Natural killer cell treated with Interleukin-12 subunit alpha and Interleukin-12 subunit beta and Interleukin-15 and Interleukin-18, amount 100 ng/mL, for 72 hours (primary cell): Measurements from ENCODE around the gene ESRRA. TPM values are rescaled to one million over a fixed set of nuclear protein-coding genes. Genes with fewer than 3 reads are reported as not detected.

ENCODE experiments used
- ATAC-seq, 2 donors: fragments of 150-1000 bp; cut with Tn5 transposase in 1 of 2; sonication (Bioruptor Pico), chemical (Tn5 transposase) in 1 of 2; 2 replicates each; pipeline ENCODE4 v1.10.0; 2021
- DNase-seq: peaks from one replicate; pipeline ENCODE4 v3.0.0; 2022; ENCODE audit warnings: low spot score
- H3K27ac Mint-ChIP-seq, 2 donors: 1 replicate in 1 of 2; 2 replicates in 1 of 2; pipeline ENCODE4 v1.8.0; 2022; ENCODE audit warnings: mixed read lengths in 2 of 2, mild to moderate bottlenecking in 1 of 2, moderate library complexity in 1 of 2
- H3K27me3 Mint-ChIP-seq, 2 donors: 1 replicate in 1 of 2; 2 replicates in 1 of 2; pipeline ENCODE4 v1.8.0; 2022; ENCODE audit warnings: mixed read lengths in 2 of 2
- H3K36me3 Mint-ChIP-seq: one replicate; pipeline ENCODE4 v1.8.0; 2022; ENCODE audit warnings: mixed read lengths
- H3K4me1 Mint-ChIP-seq, 2 donors: 1 replicate in 1 of 2; 2 replicates in 1 of 2; pipeline ENCODE4 v1.8.0; 2022; ENCODE audit warnings: low read depth in 2 of 2, mixed read lengths in 2 of 2, mild to moderate bottlenecking in 1 of 2
- H3K4me3 Mint-ChIP-seq: one replicate; pipeline ENCODE4 v1.8.0; 2022; ENCODE audit warnings: mixed read lengths
- H3K9me3 Mint-ChIP-seq: 2 replicates; pipeline ENCODE4 v1.8.0; 2022; ENCODE audit warnings: mixed read lengths
- total RNA-seq, 2 donors: library from RNA; stranded (reverse); gene quantifications; one replicate each; pipeline ENCODE4 v1.2.3, GENCODE V29; 2022

Gene ESRRA
- total RNA-seq, 2 donors from 2014 or later, result 67.2 to 116 TPM

DNA sequence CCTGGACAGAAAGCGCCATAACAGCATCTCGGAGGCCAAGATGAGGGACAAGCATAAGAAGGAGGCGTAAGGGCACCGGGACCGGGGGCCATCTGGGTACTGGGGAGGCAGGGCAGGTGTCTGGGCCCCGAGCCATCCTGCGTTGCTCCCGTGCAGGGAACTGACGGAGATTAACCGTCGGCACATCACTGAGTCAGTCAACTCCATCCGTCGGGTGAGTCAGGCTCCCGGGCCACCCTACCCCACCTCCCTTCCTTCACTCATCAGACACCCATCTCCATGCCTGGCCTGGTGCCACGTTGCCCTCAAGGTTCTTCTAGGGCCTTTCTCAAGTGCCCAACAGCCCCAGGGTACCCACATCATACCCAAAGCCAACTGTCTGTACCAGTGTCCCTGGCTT is 39.0 kb upstream of the ESRRA start:
- ATAC-seq (no peak), DNase-seq (no peak)
- Mint-ChIP-seq H3K27me3 (no peaks in the 10 kb centered on the region), H3K4me3 (no peak overlapping the region), H3K36me3 (no peaks in the 10 kb centered on the region), H3K9me3 (no peaks in the 10 kb centered on the region), H3K4me1 (peaks cover 24% of the 10 kb centered on the region in 2 donors), H3K27ac (no peak overlapping the region)

DNA sequence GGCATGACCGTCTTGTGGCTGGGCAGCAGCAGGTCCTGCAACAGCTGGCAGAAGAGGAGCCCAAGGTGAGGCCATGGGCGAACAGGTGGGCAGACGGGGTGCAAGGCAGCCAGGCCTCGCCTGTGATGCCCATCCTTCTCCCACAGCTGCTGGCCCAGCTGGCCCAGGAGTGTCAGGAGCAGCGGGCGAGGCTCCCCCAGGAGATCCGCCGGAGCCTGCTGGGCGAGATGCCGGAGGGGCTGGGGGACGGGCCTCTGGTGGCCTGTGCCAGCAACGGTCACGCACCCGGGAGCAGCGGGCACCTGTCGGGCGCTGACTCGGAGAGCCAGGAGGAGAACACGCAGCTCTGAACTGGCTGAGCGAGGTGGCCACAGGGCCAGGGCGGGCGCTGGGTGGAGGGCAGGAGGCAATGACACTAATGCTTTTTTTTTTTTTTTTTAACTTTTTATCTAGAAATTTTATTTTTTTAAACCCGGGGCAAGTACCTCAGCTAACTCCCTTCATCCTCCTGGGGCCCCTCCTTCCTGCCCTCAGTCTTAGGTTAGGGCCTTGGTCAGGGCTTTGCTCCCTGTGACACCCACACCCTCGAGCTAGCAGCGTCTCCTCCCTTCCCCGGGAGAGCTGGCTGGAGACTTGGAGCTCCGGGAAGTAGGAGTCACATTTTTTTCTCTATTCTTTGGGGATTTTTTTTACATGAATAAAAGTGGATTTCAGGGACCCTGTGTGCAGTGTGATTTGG is 37.9 kb upstream of the ESRRA start:
- Mint-ChIP-seq H3K27me3 (no peaks in the 10 kb centered on the region), H3K4me1 (peaks cover 28 to 30% of the 10 kb centered on the region in 2 donors), H3K36me3 (no peaks in the 10 kb centered on the region), H3K9me3 (no peaks in the 10 kb centered on the region), H3K4me3 (peak overlapping the region; percentile 100), H3K27ac (peak overlapping the region; percentile 99)
- ATAC-seq, result no peak
- no peak for DNase-seq

DNA sequence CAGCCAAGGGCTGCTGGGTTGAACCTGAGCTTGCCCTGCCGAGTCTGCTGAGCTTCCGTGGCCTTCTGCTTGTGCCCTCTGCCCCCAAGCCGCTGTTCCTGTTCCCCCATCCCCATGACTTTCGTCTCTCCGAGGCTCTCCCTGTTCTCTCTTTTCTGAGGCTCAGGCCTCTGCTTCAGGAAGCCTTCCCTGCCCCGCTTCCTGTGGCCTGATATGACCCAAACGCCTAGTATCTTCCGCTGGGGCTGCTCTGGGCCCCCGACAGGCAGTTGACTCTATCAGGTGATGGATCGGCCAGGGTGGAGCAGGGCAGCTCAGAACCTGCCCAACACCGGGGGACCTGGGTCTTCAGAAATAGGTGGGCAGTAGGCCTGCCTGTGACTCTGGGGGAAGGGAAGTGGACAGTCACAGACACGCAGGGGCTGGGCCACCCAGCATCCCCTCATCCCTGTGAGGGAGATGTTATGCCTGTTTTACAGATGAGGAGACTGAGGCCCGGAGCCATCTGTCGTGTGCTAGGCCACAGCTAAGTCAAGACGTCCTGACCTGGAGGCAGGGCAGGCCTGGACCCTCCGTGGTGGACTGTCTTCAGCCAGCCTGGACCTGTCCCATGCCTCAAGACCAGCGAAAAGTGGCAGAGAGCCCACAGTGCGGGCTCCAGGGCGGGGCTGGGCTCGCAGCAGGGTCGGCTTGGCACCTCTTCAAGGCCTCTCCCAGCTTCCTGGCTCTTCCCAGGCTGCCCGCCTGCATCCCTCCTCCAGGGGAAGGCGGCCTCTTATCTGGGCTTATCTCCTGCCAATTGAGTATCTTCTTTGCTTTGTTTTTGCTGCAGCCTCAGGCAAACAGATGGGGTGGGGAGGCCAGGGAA is 37.1 kb upstream of the ESRRA start:
- DNase-seq (no peak), ATAC-seq (no peak)

DNA sequence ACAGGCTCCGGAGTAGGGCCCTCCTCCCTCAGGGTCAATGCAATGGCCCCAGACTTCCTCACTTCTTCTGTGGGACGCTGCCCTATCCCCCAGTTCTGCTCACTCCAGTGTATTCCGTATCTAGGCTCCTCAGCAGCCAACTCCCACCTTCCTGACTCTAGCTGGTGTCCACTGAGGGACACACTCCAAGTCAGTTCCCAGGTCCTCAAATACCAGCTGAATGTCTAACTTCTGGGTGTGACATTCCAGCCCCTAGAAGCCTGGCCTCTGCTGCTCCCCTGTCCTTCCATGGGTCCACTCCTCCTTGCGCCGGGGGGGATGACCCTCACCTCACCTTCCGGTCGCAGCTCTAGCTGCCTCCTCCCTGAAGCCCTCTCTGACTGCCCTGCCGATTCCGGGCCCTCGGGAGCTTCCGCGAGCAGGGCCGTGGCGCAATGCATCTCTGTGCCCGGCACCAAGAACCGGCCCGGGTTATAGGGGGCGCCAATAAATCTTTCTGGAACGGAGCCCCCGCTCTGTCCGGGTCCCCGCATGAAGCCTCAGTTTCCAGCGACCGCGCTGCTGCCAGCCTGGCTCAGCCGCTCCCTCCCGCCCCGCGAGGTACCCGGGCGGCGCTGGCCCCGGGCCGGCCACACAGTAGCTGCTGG is 36.3 kb upstream of the ESRRA start:
- ATAC-seq, result peak; percentile 52 to 54
- H3K27me3 Mint-ChIP-seq, result no peaks in the 10 kb centered on the region
- peak overlapping the region; percentile 99 for H3K27ac Mint-ChIP-seq
- DNase-seq, result peak; percentile 87
- peaks cover 26 to 30% of the 10 kb centered on the region in 2 donors for H3K4me1 Mint-ChIP-seq
- H3K9me3 Mint-ChIP-seq, result no peaks in the 10 kb centered on the region
- H3K4me3 Mint-ChIP-seq, result peak overlapping the region; percentile 100
- H3K36me3 Mint-ChIP-seq, result no peaks in the 10 kb centered on the region

More for the DNA sequence above, 37.1 kb upstream of the ESRRA start:
- Mint-ChIP-seq H3K27ac (peak overlapping the region; percentile 99), H3K4me3 (peak overlapping the region; percentile 100), H3K27me3 (no peaks in the 10 kb centered on the region), H3K36me3 (no peaks in the 10 kb centered on the region), H3K4me1 (peaks cover 26 to 30% of the 10 kb centered on the region in 2 donors), H3K9me3 (no peaks in the 10 kb centered on the region)

DNA sequence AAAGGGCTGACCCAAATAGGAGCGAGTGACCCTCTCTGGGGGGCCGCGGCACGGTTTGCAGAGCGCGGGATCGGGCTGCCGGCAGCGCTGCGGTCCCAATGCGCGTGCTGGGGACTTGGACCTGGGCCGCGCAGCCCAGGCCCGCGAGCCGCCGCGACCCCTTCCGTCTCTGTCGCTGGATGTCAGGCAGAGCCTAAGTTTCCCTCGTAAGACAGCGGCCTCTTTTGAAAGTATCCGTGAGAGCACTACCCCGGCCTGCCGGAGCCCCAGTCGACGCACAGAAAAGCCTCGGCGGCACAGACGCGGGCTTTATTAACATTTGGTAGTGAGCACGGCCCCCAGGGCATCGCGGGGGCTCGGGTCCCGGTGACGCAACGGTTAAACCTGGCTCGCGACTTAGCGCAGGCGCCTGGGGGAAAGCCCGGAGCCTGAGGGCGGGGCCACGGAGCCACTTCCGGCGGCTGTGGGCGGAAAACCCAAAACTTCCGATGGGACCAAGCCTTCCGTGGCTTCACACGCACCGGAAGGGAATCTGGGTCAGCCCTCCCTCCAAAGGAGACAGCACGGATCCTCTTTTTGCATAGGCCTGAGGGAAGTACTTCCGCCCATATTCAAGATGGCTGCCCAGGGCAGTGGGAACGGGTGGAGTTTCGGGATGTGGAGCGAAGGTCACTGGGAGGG is 35.6 kb upstream of the ESRRA start:
- peak; percentile 98 for DNase-seq
- H3K4me1 Mint-ChIP-seq, result peaks cover 26 to 30% of the 10 kb centered on the region in 2 donors
- no peaks in the 10 kb centered on the region for H3K27me3 Mint-ChIP-seq
- H3K9me3 Mint-ChIP-seq, result no peaks in the 10 kb centered on the region
- no peaks in the 10 kb centered on the region for H3K36me3 Mint-ChIP-seq
- peak; percentile 87 to 92 for ATAC-seq
- peak overlapping the region; percentile 99 for H3K27ac Mint-ChIP-seq
- H3K4me3 Mint-ChIP-seq, result peak overlapping the region; percentile 100

DNA sequence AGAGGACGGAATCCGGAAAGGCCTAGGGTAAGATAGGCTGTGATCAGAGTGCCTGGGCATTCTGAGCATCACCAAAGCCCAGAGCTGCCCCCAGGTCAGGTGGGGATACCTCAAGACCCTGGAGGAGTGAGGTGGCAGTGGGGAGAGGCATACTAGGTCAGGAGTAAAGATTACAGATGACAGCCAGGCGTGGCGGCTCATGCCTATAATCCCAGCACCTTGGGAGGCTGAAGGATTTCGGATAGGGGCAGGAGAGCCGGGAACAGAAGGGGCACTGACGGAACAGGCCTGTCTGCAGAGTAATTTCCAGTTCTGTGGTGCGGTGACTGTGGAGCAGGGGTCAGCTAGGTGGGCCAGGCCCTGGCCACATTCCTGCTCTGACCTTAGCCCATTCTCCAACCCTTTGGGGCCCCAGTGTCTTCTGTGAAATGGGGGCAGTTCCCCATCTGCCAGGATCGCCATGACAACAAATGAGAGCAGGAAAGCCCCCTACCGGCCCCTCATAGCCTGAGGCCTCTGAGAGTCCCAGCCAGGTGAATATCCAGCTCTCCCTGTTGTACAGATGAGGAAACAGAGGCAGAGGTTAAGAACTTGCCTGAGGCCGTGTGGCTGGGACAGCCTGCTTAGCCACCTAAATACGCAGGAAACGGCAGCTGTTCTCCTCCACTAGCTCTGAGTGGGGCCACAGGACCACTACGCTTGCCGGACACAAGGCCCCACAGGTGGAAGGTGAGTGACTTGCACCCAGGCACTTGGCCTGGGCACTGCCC is 30.1 kb upstream of the ESRRA start:
- Mint-ChIP-seq H3K4me1 (peaks cover 6 to 7% of the 10 kb centered on the region in 2 donors), H3K27ac (no peak overlapping the region), H3K27me3 (no peaks in the 10 kb centered on the region), H3K4me3 (no peak overlapping the region), H3K36me3 (no peaks in the 10 kb centered on the region), H3K9me3 (no peaks in the 10 kb centered on the region)
- DNase-seq (no peak), ATAC-seq (no peak)

DNA sequence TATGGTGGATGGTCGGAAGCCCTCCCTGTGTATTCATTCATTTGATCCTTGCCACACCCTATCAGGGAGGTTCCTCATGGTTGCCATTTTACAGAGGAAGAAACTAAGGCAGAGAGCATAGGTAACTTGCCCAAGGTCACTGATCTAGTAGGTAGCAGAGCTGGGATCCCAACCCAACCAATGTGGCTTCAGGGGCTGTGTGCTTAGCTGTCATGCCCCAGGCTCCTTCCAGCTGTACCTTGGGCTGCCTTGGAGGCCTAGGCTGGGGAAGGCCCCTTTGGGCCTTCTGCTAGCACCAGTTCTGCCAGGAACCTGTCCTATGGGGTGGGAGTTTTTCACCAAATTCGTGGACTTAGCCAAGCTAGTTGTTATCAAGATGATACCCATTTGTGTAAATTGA is 29.5 kb upstream of the ESRRA start:
- H3K4me3 Mint-ChIP-seq, result no peak overlapping the region
- H3K27me3 Mint-ChIP-seq, result no peaks in the 10 kb centered on the region
- H3K36me3 Mint-ChIP-seq, result no peaks in the 10 kb centered on the region
- H3K4me1 Mint-ChIP-seq, result peaks cover 4 to 5% of the 10 kb centered on the region in 2 donors
- no peak for DNase-seq
- H3K27ac Mint-ChIP-seq, result no peak overlapping the region
- no peak for ATAC-seq
- no peaks in the 10 kb centered on the region for H3K9me3 Mint-ChIP-seq

DNA sequence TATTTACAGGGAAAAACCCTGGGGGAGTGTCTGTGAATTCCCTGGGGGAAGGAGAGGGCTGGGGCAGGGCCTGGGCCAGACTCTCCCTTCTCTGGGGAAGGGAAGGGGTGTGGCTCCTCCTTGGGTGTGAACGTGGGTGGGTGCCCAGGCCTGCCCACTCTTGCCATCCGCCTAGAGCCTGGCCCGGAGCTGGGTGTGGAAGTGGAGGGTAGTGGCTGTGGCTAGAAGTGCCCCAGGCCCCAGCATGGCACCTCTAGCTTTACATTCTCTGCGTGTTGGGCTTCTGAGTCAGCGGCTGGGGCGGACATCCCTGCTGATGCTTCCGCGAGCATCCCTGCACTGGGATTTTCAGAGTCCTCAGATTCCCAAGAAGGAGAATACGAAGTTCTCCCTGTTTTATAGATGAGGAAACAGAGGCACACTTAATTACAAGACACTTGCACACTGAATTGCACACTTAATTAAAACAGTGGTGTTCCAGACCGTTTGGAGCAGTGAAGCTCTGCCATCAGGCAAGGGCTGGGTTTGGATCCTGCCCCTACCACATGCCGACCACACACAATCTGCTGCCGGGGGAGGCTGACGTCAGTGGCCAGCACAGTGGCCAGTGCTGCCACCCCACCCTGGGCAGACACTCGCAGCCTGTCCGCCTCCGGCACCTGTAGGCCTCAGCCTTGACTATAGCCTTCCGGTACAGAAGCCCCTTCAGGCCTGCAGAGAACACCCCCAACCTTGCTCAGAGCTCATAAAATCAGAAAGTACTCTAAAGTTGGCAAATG is 28.5 kb upstream of the ESRRA start:
- H3K4me1 Mint-ChIP-seq, result peaks cover 3 to 9% of the 10 kb centered on the region in 2 donors
- no peak for ATAC-seq
- no peak overlapping the region for H3K4me3 Mint-ChIP-seq
- H3K36me3 Mint-ChIP-seq, result no peaks in the 10 kb centered on the region
- no peaks in the 10 kb centered on the region for H3K9me3 Mint-ChIP-seq
- no peak for DNase-seq
- H3K27ac Mint-ChIP-seq, result no peak overlapping the region
- no peaks in the 10 kb centered on the region for H3K27me3 Mint-ChIP-seq

DNA sequence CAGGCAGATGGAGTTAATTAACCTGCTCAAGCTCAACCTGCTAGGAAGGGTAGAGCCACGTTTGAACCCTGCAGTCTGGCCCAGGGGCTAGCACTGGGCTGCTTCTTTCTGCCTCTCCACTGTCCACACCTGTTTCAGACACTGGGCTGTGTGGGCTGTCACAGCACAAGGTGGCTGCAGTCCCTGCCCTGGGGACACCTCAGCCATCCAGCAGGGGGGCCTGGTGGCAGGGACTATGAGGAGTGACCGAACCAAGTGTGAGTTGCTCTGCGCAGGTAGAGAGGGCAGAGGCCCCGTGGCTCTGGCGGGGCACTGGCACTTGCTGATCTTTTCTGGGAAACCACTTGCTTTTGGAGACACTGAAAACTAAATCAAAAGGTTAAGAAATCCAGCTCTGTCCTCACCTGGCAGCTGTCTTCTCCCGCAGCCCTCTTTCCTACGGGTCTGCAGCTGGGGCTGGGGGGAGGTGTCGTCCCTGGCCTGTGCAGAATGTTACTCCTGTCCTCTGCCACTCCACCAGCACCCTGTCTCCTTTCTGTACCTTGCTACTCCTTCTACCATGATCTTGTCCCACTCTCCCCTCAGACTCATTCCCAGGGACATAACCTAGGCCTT is 26.6 kb upstream of the ESRRA start:
- no peaks in the 10 kb centered on the region for H3K36me3 Mint-ChIP-seq
- no peak overlapping the region for H3K4me3 Mint-ChIP-seq
- H3K27me3 Mint-ChIP-seq, result no peaks in the 10 kb centered on the region
- ATAC-seq (no peak), DNase-seq (no peak)
- no peak overlapping the region for H3K27ac Mint-ChIP-seq
- peaks cover 0 to 12% of the 10 kb centered on the region in 2 donors for H3K4me1 Mint-ChIP-seq
- H3K9me3 Mint-ChIP-seq, result no peaks in the 10 kb centered on the region

DNA sequence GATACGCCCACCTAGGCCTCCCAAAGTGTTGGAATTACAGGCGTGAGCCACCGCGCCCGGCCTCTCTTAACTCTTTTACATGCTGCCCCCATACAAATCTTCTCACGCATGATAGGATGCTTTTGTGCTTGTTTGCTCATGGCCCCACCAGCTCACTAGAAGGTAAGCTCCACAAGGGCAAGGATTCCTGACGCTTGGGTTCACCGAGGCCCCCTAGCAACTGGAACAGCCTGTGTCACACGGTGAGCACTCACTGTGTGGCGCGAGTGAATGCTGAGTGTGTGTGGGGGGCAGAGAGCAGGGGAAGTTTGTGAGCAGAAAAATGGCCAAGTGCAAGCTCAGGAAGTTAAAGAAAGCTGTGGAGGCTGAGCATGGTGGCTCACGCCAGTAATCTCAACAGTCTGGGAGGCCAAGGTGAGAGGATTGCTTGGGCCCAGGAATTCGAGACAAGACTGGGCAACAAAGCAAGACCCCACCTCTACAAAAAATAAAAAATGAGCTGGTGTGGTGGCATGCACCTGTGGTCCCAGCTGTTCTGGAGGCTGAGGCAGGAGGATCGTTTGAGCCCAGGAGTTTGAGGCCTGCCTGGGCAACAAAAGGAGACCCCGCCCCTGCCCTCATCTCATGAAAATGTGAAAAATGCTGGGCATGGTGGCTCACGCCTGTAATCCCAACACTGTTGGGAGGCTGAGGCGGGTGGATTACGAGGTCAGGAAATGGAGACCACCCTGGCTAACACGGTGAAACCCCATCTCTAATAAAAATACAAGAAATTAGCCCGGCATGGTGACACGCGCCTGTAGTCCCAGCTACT is 23.2 kb upstream of the ESRRA start:
- ATAC-seq, result no peak
- H3K4me1 Mint-ChIP-seq, result peaks cover 14 to 21% of the 10 kb centered on the region in 2 donors
- H3K27ac Mint-ChIP-seq, result no peak overlapping the region
- no peak overlapping the region for H3K4me3 Mint-ChIP-seq
- H3K36me3 Mint-ChIP-seq, result no peaks in the 10 kb centered on the region
- no peaks in the 10 kb centered on the region for H3K9me3 Mint-ChIP-seq
- no peaks in the 10 kb centered on the region for H3K27me3 Mint-ChIP-seq
- no peak for DNase-seq

DNA sequence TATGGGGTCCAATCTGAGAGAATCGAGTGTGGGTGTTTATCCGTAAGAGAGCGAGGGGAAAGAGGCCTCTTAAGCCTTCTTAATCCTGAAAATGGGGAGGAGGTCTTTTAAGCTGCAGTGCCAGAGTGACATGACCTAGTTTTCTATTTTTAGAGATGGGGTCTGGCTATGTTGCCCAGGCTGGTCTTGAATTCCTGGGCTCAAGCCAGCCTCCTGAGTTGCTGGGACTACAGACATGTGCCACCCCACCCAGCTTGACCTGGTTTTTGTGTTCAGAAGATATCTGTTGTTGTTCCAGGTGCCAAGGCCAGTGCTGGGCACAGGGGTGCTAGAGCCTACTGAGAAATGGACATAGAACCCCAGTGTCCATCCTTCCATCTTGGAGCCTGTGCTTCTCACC is 22.2 kb upstream of the ESRRA start:
- Mint-ChIP-seq H3K9me3 (no peaks in the 10 kb centered on the region), H3K4me1 (peaks cover 14 to 22% of the 10 kb centered on the region in 2 donors), H3K27me3 (no peaks in the 10 kb centered on the region), H3K4me3 (peak overlapping the region; percentile 66), H3K27ac (no peak overlapping the region), H3K36me3 (no peaks in the 10 kb centered on the region)
- no peak for ATAC-seq
- DNase-seq, result no peak
